GM19463 (cell line): ENCODE results near the gene ACRBP.
"Not testable (repeated sequence)": the region's sequence is repeated elsewhere in the genome, so short reads cannot be mapped to it uniquely, and the experiment has no call there.

Experiments
- ATAC-seq: cut with Tn5 transposase; IDR thresholded peaks from one replicate; pipeline ENCODE4 v1.9.1; 2021; ENCODE audit warnings: mild to moderate bottlenecking, moderate library complexity; ENCODE audit not compliant: unreplicated experiment

The ACRBP gene

DNA sequence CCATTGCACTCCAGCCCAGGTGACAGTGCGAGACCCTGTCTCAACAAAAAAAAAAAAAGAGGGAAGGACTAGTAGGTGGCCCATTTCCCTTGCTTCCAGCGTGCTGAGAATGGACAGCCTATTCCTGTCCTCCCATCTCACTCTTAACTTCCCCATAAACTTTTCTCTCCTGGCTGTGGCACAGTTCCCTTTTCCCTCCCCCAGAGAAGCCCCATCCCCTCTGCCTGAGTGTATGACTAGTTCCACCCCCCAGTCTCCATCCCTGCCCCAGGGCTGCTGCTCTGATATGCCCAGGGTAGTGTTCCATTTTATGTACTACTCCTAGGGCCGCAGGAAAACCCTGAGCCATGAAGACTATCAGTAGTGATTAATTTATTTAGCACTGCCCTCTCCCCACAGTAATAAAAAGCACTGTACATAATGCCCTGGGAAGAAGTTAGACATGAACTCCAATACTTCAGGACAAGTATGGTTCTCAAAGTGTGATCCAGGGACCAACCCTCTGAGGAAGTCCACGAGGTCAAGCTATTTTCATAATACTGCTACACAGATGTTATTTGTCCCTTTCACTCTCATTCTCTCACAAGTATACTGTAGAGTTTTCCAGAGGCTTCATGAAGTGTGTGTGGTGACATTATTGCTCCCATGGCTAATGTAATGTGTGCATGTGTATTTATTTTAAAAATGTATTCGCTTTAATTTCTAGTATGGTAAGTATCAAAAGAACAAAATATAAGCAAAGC, 28.6 kb downstream of the ACRBP start:
- no peak for ATAC-seq

DNA sequence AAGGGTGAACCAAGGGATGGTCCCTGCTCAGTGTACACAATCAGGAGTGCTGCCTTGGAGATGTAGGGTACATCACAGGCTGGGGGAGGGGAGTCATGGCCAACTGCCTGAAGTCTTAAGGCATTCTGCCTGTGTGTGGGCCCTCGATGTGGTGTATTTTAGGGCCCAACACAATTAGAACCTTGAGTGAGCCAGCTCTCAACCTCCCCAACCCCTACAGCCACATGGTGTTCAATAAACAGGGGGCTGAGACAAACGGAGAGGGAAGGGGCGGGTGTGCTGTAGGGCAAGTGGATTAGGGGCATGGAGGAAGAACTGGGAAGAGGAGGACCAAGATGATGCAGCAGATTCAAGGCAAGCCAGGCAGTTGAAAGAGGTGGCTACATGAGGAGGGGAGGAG, 31.4 kb downstream of the ACRBP start:
- ATAC-seq: no peak

DNA sequence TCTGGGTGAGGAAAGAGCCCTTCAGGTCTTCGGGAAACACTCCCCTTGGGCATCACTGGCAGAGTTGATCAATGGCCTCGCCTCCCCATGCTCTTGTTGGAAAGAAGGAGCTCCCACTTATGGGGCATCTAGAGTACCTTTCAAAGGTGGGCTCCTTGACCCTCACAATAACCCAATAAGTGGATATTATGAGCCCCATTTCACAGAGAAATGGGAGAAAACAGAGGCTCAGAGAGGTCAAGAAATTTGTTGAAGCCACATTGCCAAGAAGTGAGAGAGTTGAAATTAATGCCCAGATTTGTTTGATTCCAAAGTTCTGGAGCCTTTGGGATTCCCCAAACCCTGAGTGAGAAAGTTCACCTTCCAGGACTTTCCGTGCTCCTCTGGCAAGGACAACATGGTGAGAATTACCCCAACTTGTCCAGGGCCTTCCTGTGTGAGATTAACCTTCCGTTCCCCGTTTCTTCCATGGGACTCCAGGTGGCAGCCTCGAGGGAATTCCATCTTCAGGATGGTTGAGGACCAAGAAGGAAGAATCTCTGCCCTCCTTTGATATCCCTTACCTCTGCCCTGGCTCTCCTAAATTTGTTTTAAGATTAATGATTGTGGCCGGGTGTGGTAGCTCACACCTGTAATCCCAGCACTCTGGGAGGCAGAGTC, 32.6 kb downstream of the ACRBP start:
- ATAC-seq: no peak

DNA sequence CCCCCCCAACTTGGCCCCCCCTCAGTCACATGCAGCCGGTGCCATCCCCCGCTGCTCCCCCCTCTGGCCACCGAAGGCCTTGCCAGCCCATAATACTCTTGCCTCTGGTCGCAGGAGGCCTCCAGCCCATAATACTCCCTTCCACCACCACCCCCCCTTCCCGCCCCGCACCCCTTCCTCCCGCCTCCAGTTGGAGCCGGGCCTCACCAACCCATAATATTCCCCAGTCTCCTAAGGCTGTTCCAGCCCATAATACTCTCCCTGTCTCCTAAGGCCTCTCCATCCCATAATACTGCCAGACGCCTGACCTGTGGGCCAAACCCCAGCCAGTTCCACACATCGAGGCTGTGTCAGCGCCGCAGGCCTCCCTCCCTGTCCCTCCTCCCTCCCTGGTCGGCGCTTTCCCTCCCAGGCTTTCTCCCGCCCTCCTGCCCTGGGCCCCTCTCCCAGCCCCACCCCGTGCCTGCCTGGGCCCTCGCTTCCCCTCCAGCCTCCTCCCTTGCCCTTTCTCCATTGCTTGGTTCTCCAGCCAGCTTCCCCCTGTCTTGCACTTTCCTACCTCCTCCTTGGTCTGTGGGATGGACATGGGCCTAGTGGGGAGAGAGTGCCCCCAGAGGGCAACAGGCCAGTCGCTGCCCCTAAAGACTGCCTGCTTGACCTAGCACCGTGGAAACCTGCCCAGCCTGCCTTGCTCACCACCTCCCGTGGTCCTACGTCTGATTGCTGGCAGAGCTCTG, 33.3 kb downstream of the ACRBP start:
- no peak for ATAC-seq

DNA sequence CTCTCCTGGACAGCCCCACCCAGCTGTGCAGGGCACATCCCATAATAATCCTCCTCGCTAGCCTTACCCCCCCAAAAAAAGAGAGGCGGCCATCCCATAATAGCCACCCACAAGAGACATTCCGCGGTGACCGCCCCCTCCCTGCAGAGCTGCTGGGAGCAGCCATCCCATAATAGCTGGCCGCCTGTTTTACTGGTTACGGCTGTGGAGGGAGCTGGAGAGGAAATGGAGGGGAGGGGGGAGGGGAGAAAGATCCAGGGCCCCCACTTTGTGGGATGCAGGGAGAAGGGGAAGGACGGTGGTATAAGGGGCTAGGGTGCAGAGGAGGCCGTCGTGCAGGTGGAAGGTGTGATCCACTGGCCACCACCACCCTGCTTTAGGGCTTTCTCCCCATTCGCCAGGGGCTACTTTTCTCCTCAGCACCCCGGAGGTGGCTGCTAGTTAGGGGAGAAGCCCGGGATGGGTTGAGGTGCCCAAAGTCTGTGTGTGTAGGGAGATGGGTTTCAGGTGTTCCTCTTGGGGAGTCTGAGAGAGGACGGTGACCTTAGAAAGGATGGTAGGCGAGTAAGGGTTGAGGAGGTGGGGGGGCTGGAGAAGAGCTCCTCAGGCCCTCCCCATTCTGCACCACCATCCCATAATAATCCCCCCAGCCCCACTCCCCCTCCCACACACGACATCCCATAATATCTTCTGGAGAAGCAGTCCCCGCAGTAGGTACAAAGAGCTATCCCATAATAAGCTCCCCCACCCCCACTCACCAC, 34.0 kb downstream of the ACRBP start:
- ATAC-seq: no peak

DNA sequence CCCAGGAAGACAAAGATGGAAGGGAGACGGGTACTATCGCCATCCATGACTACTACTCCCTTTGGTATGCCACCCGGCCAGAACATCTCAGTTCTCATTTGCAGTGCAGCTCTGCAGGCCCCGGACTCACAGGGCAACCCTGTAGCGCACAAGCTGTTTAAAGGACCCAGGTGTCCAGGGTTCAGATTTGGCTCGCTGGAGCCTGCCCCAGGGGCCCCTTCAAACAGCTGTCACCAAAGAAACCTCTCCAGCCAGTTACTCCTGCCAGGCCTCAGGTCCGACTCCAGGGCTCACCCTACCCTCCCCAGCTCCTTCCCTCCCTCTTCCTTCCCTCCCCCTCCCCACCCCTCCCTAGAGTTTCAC, 34.6 kb downstream of the ACRBP start:
- ATAC-seq: no peak

DNA sequence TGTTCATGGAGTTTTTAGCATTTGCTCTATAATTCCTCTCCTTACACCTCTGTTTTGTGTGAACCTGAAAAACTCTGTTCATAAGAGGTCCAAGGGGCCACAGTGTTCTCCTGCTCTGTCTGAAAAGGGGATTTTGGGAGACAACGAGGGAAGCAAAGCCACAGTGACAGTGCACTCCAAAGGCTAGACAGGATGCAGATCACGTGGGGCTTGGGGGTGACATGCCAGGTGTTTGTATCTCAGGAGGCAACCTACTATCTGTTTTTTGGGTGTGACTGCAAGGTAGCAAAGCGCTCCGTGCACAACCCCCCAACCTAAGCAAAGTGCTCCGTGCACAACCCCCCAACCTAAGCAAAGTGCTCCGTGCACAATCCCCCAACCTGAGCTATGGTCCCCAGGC, 35.0 kb downstream of the ACRBP start:
- ATAC-seq: no peak

DNA sequence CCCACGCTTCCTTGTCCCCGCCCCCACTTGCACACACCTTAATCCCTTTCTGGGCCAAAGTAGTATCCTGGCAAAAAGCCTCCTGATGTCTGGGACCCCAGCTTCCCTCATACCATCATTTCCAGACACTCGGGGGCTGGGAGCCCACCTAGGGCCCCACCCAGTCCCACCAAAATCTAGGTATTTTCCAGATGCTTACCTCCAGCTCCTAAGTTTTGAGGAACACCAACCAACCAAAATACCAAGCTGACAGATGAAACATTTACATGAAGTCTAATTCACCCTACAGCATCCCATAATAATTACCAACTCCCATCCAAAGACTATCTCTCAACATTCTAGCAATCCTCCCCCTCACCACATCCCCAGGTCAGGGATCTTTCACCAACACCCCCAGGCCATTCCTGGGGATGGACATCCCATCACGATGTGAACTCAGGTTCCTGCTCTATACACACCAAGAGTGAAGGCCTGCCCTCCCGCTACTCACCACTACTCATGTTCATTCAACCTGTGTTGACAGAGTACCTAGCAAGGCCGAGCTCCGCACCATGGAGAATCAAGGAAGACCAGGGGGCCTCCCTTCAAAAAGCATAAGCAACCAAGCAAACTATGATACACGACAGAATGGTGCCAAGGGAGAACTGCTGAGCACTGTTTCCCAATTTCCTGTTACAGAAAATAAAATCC, 38.5 kb downstream of the ACRBP start:
- ATAC-seq: no peak

DNA sequence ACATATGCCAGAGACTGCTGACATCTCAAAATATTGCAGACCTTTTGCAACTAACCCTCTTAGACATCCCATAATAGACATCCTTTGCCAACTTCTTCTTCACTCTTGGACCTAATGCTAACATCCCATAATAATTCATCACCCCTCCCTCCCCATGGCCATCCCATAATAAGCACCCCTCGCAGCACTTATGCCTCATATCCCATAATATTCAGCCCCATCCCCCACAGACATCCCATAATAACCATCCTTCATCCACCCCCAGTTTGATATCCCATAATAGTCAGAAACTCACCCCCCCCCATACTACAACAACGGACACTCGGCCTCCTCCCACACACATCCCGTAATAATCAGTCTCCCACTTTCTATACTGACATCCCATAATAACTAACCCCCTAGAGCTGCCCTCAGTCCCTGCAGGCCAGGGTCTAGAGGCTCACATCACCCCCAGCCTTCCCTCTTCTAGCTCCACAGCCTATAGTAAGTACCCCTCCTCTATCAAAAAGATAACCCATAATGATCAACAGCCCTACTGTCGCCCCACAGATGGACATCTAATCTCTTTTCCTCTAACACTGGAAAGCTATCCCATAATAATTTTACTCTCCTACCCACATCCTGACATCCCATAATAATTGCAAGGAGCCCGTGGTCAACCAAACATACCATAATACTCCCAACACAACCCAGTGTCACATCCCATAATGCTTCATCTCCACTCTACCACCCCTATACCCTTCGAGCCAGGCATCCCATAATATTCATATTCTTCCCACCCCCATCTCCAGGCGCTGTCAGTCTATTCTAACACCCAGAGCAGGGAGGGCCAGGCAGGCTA, 39.3 kb downstream of the ACRBP start:
- no peak for ATAC-seq

DNA sequence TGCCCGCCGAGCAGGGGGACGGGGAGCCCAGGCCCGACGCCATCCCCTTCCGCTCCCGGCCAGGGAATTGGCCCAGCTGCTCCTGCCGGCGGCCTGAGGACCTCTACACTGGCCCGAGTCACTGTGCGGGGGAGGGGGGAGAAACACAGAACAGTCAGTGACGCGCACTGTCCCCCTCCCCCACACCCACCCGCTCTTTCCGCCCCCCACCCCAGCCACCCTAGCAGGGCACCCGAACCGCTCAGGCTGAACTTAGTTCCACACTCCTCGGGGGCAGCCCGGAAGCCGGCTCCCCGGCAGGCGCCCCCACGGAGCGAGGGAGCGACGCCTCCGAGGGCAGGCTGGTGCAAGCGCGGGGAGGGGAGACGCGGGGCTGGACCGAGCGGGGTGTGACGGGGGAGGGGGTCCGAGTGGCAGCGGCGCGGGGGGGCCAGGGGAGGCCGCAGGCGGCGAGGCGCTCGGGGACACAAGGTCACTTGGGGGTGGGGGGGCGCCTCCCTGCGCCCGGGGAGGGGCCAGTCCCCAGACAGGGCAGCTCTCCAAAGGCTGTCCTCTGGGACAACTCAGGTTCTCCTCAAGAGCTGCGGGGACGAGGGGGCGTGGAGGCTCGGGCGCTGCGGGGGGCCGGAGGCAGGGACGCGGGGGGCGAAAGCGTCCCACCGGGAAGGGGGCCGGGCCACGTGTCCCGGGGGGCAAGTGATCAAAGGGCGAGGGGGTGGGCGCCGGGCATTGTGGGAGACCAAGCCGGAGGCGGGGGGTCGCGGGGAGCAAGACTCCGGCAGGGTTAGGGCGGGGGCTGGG, 40.7 kb downstream of the ACRBP start:
- no peak for ATAC-seq

DNA sequence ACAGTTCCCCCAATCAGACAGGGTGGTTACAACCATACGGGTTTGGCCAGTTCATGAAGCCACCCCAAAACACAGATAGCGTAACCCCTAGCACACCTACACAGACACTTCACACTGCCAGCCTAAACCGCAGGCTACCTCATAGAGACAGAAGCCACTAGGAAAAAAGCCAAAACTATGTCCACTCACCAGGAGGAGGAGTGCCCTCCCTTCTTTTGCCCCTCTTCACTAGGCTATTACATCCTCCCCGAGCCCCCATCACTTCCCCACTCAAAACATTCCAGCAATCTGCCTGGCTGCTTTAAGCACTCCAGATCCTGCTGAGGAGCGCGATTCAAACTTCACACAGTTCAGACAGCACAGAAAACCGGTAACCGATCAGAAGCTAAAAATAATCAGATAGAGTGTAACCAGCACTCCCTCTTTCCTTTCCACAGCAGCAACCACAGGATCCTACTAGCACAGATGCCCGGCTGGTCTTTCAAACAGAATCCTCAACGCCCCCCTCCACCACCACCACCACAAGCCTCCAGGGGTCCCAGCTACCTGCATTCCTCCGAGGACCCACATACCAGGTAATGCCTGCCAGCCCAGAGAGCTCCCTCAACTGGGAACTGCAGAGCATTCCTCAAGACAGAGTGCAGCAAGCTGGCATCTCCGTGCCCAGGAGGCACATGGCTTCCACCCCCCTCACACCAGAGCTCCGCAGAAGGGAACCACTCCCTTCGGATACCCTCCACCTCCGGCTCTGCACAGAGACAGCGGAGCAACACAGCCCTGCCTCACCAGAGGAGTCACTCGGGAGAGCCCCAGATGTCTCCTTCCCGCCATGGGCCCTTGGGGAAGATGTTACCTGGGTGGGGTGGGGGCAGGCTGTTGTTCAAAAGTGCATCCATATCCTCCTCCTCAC, 41.6 kb downstream of the ACRBP start:
- no peak for ATAC-seq

DNA sequence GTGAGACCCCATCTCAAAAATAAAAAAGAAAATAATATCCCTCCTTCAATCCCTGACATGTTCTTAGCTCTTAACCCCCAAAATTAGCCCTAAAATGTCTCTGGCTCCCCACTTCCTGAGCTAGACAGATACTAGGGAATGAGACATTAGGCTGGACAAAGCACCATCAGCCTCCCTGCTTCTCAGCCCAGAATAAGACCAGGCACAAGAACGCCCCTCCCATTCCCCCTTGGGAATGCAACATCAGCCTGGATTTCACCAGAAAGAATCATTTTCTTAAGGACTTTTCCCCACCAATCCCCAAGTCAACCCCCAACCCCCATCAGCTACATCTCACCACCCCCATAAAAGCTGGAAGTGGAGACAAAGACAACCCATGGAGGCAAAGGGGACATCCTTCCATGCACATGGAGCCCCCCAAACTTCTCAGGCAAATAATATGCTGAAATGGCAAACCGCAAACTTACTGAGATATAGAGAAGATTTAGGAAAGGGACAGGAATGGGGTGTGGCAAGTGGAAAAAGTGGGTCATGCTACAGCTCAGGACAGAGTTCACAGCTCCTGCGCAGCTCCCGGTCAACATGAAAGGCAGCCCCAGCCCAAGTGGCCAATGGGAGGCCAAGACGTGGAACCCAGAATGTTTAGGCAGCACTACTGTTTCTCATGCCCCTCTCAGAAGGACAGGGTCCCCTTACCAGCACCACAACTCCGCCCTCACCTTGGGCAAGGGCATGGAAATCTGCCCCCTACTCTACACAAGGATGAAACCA, 42.8 kb downstream of the ACRBP start:
- no peak for ATAC-seq

DNA sequence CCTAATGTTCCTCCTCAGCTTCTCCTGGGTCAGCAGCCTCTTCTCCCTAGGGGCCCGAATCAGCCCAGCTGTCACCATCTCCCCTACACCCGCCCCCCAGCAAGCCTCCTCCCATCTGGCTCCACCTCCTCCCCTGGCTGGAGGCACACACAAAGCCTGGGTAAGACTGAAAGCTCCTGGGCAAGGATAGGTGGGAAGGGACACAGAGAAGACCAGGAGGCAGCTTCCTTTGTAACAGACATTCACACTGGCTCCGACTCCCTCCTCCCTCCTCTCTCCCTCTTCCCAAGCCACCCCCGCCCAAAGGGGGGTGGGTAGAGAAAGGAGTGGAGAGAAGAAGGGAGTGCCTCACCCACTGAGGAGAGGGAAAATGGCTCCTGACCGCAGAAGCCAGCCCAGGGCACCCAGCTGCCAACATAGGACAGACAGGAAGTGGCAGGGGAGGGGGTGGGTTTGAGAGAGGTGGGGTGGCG, 44.1 kb downstream of the ACRBP start:
- no peak for ATAC-seq

DNA sequence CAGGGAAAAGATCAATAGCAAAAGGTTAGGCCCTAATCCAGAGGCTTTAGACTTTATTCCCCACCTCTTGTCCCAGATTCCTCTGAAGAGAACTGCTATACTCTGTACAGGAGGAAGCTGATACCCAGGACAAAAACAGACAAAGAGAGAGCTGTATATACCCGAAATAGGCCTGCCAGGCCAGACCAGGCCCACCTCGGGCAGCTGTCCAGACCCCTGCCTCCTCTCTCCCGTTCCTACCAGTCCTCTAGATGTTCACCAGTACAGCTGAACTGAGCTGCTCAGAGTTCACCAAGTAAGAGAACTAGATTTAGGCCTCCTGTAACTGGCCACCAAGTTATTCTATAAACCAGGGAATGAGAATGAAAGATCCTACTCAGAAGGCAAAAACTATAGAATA, 44.7 kb downstream of the ACRBP start:
- ATAC-seq: no peak

DNA sequence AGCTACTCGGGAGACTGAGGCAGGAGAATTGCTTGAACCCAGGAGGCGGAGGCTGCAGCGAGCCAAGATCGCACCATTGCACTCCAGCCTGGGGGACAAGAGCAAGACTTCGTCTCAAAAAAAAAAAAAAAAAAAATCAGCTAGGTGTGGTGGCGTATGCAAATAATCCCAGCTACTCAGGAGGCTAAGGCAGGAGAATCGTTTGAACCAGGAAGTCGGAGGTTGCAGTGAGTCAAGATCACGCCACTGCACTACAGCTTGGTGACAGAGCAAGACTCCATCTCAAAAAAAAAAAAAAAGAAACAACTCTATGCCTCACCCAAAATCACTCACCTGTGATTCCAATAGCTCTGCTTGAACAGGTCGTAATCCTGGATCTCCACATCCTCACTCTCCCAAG, 51.6 kb downstream of the ACRBP start:
- not testable (repeated sequence) for ATAC-seq

DNA sequence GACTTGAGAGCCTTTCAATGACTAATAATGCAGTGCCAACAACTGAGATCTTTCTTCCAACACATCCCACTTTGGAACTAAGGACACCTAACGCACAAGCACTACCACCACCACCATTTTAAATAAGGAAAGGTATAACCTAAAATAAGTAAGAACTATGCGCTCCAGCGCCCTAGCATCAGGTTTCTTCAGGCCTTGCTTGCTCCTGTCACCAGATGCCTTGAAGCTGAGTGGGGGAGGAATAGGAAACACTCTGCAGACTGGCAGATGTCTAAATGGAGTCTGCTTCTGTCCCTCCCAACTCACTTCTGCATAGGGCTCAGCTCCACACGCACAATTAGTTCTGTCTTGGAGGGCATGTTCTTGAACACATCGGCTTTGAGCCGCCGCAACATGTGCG, 55.1 kb downstream of the ACRBP start:
- ATAC-seq: no peak
